ENCODE results near the gene EMSY.

GRCh38 chr11:76589477-76589876, 144.7 kb downstream of the EMSY start:
- TF ChIP-seq, protein P1, sequence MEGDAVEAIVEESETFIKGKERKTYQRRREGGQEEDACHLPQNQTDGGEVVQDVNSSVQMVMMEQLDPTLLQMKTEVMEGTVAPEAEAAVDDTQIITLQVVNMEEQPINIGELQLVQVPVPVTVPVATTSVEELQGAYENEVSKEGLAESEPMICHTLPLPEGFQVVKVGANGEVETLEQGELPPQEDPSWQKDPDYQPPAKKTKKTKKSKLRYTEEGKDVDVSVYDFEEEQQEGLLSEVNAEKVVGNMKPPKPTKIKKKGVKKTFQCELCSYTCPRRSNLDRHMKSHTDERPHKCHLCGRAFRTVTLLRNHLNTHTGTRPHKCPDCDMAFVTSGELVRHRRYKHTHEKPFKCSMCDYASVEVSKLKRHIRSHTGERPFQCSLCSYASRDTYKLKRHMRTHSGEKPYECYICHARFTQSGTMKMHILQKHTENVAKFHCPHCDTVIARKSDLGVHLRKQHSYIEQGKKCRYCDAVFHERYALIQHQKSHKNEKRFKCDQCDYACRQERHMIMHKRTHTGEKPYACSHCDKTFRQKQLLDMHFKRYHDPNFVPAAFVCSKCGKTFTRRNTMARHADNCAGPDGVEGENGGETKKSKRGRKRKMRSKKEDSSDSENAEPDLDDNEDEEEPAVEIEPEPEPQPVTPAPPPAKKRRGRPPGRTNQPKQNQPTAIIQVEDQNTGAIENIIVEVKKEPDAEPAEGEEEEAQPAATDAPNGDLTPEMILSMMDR (IDR thresholded peaks at IDR 0.05) = no peak
- no peak for TF ChIP-seq ZFX (IDR thresholded peaks at IDR 0.05; ENCODE audit: borderline replicate concordance)

Data from 22Rv1 (cell line).